Measurements from ENCODE around the gene RBPJ.

DNA sequence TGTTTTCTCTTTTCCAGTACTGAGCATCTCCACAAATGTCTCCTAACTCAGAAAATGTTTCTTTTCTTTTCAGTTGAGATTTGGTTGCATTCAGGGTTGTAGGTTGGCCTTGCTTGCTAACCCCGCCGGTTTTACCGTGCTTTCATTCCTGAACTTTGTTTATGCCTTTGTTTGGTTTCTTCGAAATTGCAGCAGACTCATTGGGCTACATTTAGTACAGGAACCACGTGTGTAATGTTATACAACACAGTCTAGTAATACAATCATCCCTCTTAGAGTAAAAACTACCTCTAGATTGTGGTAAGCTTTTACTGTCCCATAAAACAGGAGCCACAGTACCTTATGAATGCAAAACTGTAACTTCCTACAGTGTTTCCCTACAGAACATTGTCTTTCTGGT is 111.6 kb downstream of the RBPJ start:
- TF ChIP-seq, protein P1, sequence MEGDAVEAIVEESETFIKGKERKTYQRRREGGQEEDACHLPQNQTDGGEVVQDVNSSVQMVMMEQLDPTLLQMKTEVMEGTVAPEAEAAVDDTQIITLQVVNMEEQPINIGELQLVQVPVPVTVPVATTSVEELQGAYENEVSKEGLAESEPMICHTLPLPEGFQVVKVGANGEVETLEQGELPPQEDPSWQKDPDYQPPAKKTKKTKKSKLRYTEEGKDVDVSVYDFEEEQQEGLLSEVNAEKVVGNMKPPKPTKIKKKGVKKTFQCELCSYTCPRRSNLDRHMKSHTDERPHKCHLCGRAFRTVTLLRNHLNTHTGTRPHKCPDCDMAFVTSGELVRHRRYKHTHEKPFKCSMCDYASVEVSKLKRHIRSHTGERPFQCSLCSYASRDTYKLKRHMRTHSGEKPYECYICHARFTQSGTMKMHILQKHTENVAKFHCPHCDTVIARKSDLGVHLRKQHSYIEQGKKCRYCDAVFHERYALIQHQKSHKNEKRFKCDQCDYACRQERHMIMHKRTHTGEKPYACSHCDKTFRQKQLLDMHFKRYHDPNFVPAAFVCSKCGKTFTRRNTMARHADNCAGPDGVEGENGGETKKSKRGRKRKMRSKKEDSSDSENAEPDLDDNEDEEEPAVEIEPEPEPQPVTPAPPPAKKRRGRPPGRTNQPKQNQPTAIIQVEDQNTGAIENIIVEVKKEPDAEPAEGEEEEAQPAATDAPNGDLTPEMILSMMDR (conservative IDR thresholded peaks at IDR 0.05) = no peak
- no peak for TF ChIP-seq ZFX (IDR thresholded peaks at IDR 0.05)
